ENCODE measurements around the gene CHN2. TPM values are rescaled to one million over a fixed set of nuclear protein-coding genes. Genes with fewer than 3 reads are reported as not detected.

The CHN2 gene
- total and polyA plus RNA-seq, 8 donors, result 8.2 to 32.9 (median 24.0) TPM

DNA sequence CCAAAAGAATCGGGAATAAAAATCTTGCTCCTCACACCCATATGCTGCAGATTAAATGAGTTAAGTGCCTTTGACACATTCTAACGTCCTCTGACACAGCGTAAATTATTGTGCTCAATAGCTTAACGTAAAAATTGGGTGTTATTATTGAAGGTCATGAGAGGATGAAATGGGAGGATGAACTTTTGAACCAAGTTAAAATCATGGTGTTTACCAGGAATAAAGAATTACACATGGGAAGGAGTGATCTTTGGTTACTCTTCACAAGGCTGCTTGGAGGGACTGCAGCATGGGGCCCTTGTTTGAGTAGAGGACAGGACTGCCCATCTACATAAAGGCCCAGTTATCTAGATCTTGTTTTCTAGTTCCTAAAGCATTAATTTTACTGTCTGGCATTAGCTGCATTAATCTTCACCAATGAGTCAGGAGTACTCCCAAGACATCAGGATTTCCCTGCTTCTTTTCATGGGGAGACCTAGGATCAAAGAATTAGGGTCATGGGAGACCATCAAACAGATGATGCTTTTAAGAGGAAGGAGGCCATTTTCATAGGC is 284.2 kb downstream of the CHN2 start:
- Histone ChIP-seq H3K27me3 (no peaks in the 10 kb centered on the region), H3K36me3 (no peaks in the 10 kb centered on the region), H3K9me3 (no peaks in the 10 kb centered on the region), H3K27ac (no peak overlapping the region), H3K4me3 (no peak overlapping the region), H3K4me1 (peaks cover 5 to 9% (median 9%) of the 10 kb centered on the region in 3 donors)
- FAIRE-seq (no peak), ATAC-seq (no peak), DNase-seq (no peak)
- TF ChIP-seq, protein P1, sequence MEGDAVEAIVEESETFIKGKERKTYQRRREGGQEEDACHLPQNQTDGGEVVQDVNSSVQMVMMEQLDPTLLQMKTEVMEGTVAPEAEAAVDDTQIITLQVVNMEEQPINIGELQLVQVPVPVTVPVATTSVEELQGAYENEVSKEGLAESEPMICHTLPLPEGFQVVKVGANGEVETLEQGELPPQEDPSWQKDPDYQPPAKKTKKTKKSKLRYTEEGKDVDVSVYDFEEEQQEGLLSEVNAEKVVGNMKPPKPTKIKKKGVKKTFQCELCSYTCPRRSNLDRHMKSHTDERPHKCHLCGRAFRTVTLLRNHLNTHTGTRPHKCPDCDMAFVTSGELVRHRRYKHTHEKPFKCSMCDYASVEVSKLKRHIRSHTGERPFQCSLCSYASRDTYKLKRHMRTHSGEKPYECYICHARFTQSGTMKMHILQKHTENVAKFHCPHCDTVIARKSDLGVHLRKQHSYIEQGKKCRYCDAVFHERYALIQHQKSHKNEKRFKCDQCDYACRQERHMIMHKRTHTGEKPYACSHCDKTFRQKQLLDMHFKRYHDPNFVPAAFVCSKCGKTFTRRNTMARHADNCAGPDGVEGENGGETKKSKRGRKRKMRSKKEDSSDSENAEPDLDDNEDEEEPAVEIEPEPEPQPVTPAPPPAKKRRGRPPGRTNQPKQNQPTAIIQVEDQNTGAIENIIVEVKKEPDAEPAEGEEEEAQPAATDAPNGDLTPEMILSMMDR (IDR thresholded peaks at IDR 0.05), result no peak
- intact Hi-C loops (cut with DNase I), result no loop called here
- WGBS, 2 donors, result 92 to 97% methylated on average over 4 of the region's 4 CpGs

DNA sequence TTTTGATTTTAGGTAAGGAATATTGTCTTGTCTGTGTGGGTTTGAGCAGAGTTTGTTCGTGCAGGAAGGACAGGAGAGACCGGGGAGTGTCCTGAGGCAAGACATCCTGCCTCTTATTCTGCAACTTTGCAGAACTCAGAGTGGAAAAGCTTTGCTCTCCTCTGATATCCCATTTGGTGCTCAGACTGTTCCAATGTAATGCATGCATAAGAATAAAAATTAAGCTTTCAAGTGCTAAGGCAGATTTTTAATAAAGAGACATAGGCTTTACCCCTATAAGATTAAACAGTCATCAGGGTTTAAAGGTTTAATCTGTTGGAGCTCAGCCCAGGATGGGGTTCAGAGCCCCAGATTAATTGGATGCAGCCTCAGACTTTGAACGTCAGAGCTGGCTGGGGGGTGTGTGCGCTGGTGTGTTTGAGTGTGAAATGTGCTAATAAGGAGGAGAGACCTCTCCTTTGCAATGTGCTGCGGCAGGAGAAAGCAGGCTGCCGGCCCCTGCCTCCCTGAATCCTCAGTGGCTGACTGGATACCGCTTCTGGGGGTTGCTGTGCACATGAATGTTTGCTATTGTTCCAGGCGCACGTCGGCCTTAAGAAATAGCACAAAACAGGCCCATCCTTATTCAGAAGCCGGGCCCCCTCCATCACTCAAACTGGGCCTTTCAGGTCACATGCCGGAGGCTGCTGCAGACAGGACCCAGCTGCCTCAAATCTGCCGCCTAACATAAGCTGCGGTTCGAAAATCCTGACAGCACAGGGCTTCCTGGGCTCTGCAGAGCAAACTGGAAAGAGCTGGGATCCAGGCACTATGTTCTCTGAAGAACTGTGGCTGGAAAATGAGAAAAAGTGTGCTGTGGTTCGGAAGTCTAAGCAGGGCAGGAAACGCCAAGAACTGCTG is 285.0 kb downstream of the CHN2 start:
- H3K9me3 ChIP-seq, result no peaks in the 10 kb centered on the region
- H3K27me3 ChIP-seq, result no peaks in the 10 kb centered on the region
- 74 to 80% methylated on average over 17 of the region's 17 CpGs for WGBS, 2 donors
- H3K4me1 ChIP-seq, result peaks cover 6 to 9% (median 9%) of the 10 kb centered on the region in 3 donors
- TF ChIP-seq, protein P1 (IDR thresholded peaks at IDR 0.05), result no peak
- intact Hi-C loops (cut with DNase I), result no loop called here
- peak overlapping the region in 2 of 4 donors; percentile 0 to 31 for H3K27ac ChIP-seq
- DNase-seq (no peak), FAIRE-seq (no peak), ATAC-seq (peak in 3 of 4 donors; percentile 13 to 17 (median 14))
- H3K36me3 ChIP-seq, result no peaks in the 10 kb centered on the region
- H3K4me3 ChIP-seq, result no peak overlapping the region

DNA sequence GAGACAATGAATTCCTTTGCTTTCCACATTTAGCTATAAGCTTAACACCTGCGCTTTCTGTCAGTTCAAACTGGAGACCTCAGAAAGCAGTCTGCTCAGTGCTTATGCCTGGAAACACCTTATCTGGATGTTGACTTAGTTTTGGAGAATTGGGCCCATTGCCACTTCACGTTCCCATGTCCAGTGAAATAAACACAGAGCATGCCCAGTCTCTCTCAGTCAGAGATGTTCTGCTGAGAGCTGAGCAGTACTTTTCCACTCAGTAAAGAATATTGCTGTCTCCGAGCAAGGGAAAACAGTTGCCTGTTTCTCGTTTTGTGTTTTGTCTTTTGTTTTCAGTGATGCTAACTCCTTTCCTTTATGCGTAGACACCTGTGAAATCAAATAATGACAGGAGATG is 285.9 kb downstream of the CHN2 start:
- no peaks in the 10 kb centered on the region for H3K36me3 ChIP-seq
- ATAC-seq (peak; percentile 90 to 95 (median 92)), DNase-seq (peak in 3 of 6 donors; percentile 40 to 60 (median 43)), FAIRE-seq (peak; percentile 17)
- peak overlapping the region in 2 of 4 donors; percentile 0 to 31 for H3K27ac ChIP-seq
- peaks cover 9 to 15% (median 9%) of the 10 kb centered on the region in 3 donors for H3K4me1 ChIP-seq
- WGBS, 2 donors, result 47 to 49% methylated on average over 5 of the region's 5 CpGs
- intact Hi-C loops (cut with DNase I), result no loop called here
- TF ChIP-seq, protein P1 (IDR thresholded peaks at IDR 0.05), result no peak
- H3K9me3 ChIP-seq, result no peaks in the 10 kb centered on the region
- H3K27me3 ChIP-seq, result no peaks in the 10 kb centered on the region
- no peak overlapping the region for H3K4me3 ChIP-seq

DNA sequence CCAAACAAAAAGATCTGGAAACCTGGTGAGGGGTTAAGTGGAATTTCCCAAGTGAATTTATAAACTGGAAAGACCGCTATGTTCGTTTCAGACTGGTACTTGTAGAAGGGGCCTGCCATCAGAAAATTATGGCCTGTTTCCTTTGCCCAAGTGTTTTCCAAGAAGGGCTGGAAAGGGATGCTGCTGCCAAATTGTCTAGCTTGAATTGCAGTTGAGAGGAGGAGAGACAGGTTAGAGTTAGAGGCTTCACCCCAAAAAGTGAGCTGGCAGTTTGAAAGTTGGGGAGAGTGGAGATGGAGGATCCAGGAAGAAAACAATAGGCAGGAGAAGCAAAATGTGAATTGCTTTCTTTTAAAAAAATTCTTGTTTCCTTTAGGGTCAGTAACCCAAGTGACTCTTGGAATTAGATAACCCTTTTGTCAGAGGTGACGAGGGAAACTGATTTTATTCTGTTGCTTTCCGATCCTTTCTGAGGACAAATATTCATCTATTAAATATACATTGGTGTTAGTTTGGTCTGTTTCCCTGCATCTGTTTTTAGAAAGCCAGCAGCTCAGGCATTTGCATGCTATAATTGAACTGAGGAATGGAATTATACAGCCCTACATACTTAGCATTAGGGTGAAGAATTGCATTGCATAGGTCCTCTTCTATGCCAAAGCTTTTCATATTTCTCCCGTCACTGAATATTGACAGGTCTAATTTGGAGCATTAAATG is 286.5 kb downstream of the CHN2 start:
- H3K27ac ChIP-seq, result peak overlapping the region in 1 of 4 donors; percentile 0
- no peak for ATAC-seq
- H3K27me3 ChIP-seq, result no peaks in the 10 kb centered on the region
- WGBS, 2 donors, result 80 to 85% methylated on average over 5 of the region's 5 CpGs
- H3K36me3 ChIP-seq, result no peaks in the 10 kb centered on the region
- no peak overlapping the region for H3K4me3 ChIP-seq
- no peak for DNase-seq
- intact Hi-C loops (cut with DNase I), result no loop called here
- TF ChIP-seq, protein P1 (IDR thresholded peaks at IDR 0.05), result no peak
- H3K4me1 ChIP-seq, result peaks cover 9 to 16% (median 9%) of the 10 kb centered on the region in 3 donors
- FAIRE-seq, result no peak
- H3K9me3 ChIP-seq, result no peaks in the 10 kb centered on the region
